A549 (cell line): ENCODE measurements around the gene NFIA. TPM values are rescaled to one million over a fixed set of nuclear protein-coding genes. Genes with fewer than 3 reads are reported as not detected.

Experiments
- ATAC-seq, 2 experiments: fragments of 200-7000 bp in 1 of 2; fragments of >200 bp in 1 of 2; cut with Nextera tagmentation in 1 of 2; cut with Tn5 transposase in 1 of 2; 3 replicates each; pipeline versions ENCODE4 v1.8.0 to v1.9.1; 2018 to 2020; ENCODE audit warnings: mild to moderate bottlenecking in 1 of 2, moderate library complexity in 1 of 2
- CTCF ChIA-PET: fragments of 300-600 bp; sonication (Branson Sonifier 250); formaldehyde crosslinking; extraction: SDS; loops from one replicate; lab custom pipeline; 2021; ENCODE audit warnings: antibody characterized with exemption, inconsistent platforms; lab: Yijun Ruan, JAX
- POLR2A ChIA-PET: fragments of 350-600 bp; formaldehyde crosslinking; extraction: SDS; loops from one replicate; lab custom pipeline; 2021; ENCODE audit warnings: antibody characterized with exemption, inconsistent platforms; lab: Yijun Ruan, JAX
- DNase-seq, 2 experiments: peaks; one replicate each; pipeline versions ENCODE4 v3.0.0 to v3.0.0-alpha.2; 2011 to 2016; ENCODE audit warnings: low read depth in 1 of 2, low spot score in 1 of 2
- FAIRE-seq: peaks from 2 replicates; lab custom pipeline; 2011; peaks lifted over from hg19 to GRCh38; lab: Jason Lieb, UNC
- H3K27ac ChIP-seq, 2 experiments: fragments of >200 bp; sonication (Bioruptor Twin); formaldehyde crosslinking; 3 replicates each; pipeline ENCODE4 v1.5.1; 2016 to 2017
- H3K4me1 ChIP-seq: fragments of >200 bp; sonication (Bioruptor Twin); formaldehyde crosslinking; 3 replicates; pipeline ENCODE4 v1.6.1; 2016
- H3K4me2 ChIP-seq: fragments of >200 bp; sonication (Bioruptor Twin); formaldehyde crosslinking; 3 replicates; pipeline ENCODE4 v1.6.1; 2016
- H3K4me3 ChIP-seq: fragments of >200 bp; sonication (Bioruptor Twin); formaldehyde crosslinking; 3 replicates; pipeline ENCODE4 v1.5.1; 2016
- H3K9me3 ChIP-seq: fragments of >200 bp; sonication (Bioruptor Twin); formaldehyde crosslinking; 3 replicates; pipeline ENCODE4 v1.6.1; 2016
- BHLHE40 ChIP-seq: IDR thresholded peaks from 2 replicates; pipeline ENCODE4 v1.6.1; 2012; ENCODE audit warnings: low read depth, low read length, inconsistent platforms
- CBX8 ChIP-seq: fragments of 200-600 bp; sonication (generic); IDR thresholded peaks from 2 replicates; pipeline ENCODE4 v1.6.1; 2016
- CHD2 ChIP-seq: fragments of 150-350 bp; IDR thresholded peaks from 2 replicates; pipeline ENCODE4 v1.6.1; 2014; ENCODE audit warnings: low read length; ENCODE audit not compliant: partially characterized antibody
- CHD4 ChIP-seq: fragments of 200-600 bp; sonication (generic); IDR thresholded peaks from 2 replicates; pipeline ENCODE4 v1.6.1; 2016; ENCODE audit warnings: antibody characterized with exemption, mild to moderate bottlenecking, borderline replicate concordance
- EHF ChIP-seq: fragments of 250-450 bp; sonication (Bioruptor Pico); IDR thresholded peaks from 2 replicates; pipeline ENCODE4 v1.5.0; 2020; ENCODE audit warnings: mild to moderate bottlenecking
- EP300 ChIP-seq, 2 experiments: fragments of >200 bp; sonication (Bioruptor Twin); formaldehyde crosslinking; IDR thresholded peaks; 2 replicates in 1 of 2; 3 replicates in 1 of 2; pipeline ENCODE4 v1.6.1; 2016 to 2017
- ESRRA ChIP-seq: fragments of 150-350 bp; IDR thresholded peaks from 2 replicates; pipeline ENCODE4 v1.6.1; 2014; ENCODE audit warnings: mild to moderate bottlenecking, low read length, borderline replicate concordance
- FOSL2 ChIP-seq, 2 experiments: fragments of 450-650 bp in 1 of 2; fragments of >200 bp in 1 of 2; sonication (Bioruptor Twin) in 1 of 2; formaldehyde crosslinking; IDR thresholded peaks; 2 replicates each; pipeline versions ENCODE4 v1.5.0 to v1.6.1; 2016 to 2020; ENCODE audit warnings: mild to moderate bottlenecking in 1 of 2, moderate library complexity in 1 of 2
- HES2 ChIP-seq: fragments of >200 bp; sonication (Bioruptor Twin); formaldehyde crosslinking; IDR thresholded peaks from 2 replicates; pipeline ENCODE4 v1.6.1; 2016
- HMGXB4 ChIP-seq: fragments of 250-450 bp; sonication (Bioruptor Pico); IDR thresholded peaks from 2 replicates; pipeline ENCODE4 v1.5.0; 2021; ENCODE audit warnings: mild to moderate bottlenecking, moderate library complexity, borderline replicate concordance
- JUN ChIP-seq, 2 experiments: fragments of >200 bp; sonication (Bioruptor Twin); formaldehyde crosslinking; IDR thresholded peaks; 2 replicates in 1 of 2; 3 replicates in 1 of 2; pipeline ENCODE4 v1.6.1; 2016 to 2017
- KDM5A ChIP-seq: fragments of 200-600 bp; sonication (generic); IDR thresholded peaks from 2 replicates; pipeline ENCODE4 v1.6.1; 2016; ENCODE audit warnings: antibody characterized with exemption, mild to moderate bottlenecking
- MAZ ChIP-seq: fragments of 150-350 bp; IDR thresholded peaks from 2 replicates; pipeline ENCODE4 v1.6.1; 2014; ENCODE audit warnings: antibody characterized with exemption, low read depth, low read length, borderline replicate concordance
- NFE2L2 ChIP-seq: fragments of 150-350 bp; conservative IDR thresholded peaks from 2 replicates; pipeline ENCODE4 v1.6.1; 2014; ENCODE audit warnings: low read length
- NPAS2 ChIP-seq: fragments of 250-450 bp; sonication (Bioruptor Pico); IDR thresholded peaks from 2 replicates; pipeline ENCODE4 v1.8.0; 2022; ENCODE audit warnings: mild to moderate bottlenecking, moderate library complexity, borderline replicate concordance
- PBX3 ChIP-seq: IDR thresholded peaks from 2 replicates; pipeline ENCODE4 v1.6.1; 2012
- POLR2A ChIP-seq: IDR thresholded peaks from 2 replicates; pipeline ENCODE4 v1.6.1; 2012; ENCODE audit warnings: mild to moderate bottlenecking, low read length
- POLR2AphosphoS2 ChIP-seq: conservative IDR thresholded peaks from 2 replicates; pipeline ENCODE4 v1.6.1; 2012; ENCODE audit warnings: low read length, improper control_type of control experiment, inconsistent platforms
- RAD21 ChIP-seq, 2 experiments: fragments of >200 bp in 1 of 2; sonication (Bioruptor Twin) in 1 of 2; formaldehyde crosslinking in 1 of 2; IDR thresholded peaks in 1 of 2; conservative IDR thresholded peaks in 1 of 2; 2 replicates in 1 of 2; 3 replicates in 1 of 2; pipeline ENCODE4 v1.6.1; 2012 to 2018; ENCODE audit warnings: inconsistent platforms in 1 of 2
- RARB ChIP-seq: fragments of 250-450 bp; sonication (Bioruptor Pico); IDR thresholded peaks from 2 replicates; pipeline ENCODE4 v1.8.0; 2021; ENCODE audit warnings: mild to moderate bottlenecking, moderate library complexity
- RCOR1 ChIP-seq: fragments of 150-350 bp; IDR thresholded peaks from 2 replicates; pipeline ENCODE4 v1.6.1; 2014; ENCODE audit warnings: antibody characterized with exemption, low read length, low read depth
- REST ChIP-seq: fragments of 200-600 bp; sonication (generic); IDR thresholded peaks from 2 replicates; pipeline ENCODE4 v1.6.1; 2016; ENCODE audit warnings: antibody characterized with exemption, mild to moderate bottlenecking, moderate library complexity
- RFX5 ChIP-seq: fragments of 450-650 bp; IDR thresholded peaks from 2 replicates; pipeline ENCODE4 v1.7.1; 2014; ENCODE audit warnings: antibody characterized with exemption, mild to moderate bottlenecking, moderate library complexity
- RNF2 ChIP-seq: fragments of 200-600 bp; sonication (generic); IDR thresholded peaks from 2 replicates; pipeline ENCODE4 v1.6.1; 2016; ENCODE audit warnings: low read depth, mild to moderate bottlenecking, antibody characterized with exemption, moderate library complexity, borderline replicate concordance
- ZFP36 ChIP-seq: fragments of 450-650 bp; IDR thresholded peaks from 2 replicates; pipeline ENCODE4 v1.6.1; 2014; ENCODE audit warnings: borderline replicate concordance; ENCODE audit not compliant: partially characterized antibody
- WGBS: methylation state at CpG from one replicate; pipeline ENCODE4 v1.1.6; 2017; ENCODE audit errors: missing lambda C conversion rate; 5-methylcytosine and 5-hydroxymethylcytosine counted together
- polyA plus RNA-seq, 4 experiments: library from polyadenylated mRNA; depleted of rRNA in 3 of 4; stranded (reverse); fragments of >200 nt; fragmentation: RNase III in 1 of 4; extraction: RNeasy Plus Mini Kit Qiagen cat#74134 plus additional on column Dnase treatment in 1 of 4; gene quantifications; 2 replicates in 3 of 4; 3 replicates in 1 of 4; pipeline ENCODE4 v1.2.3, GENCODE V29; 2011 to 2017
- TF ChIP-seq, protein P1 (sequence below): IDR thresholded peaks from 2 replicates; pipeline ENCODE4 v1.6.1; 2012
- TF ChIP-seq, protein P2 (sequence below): IDR thresholded peaks from 2 replicates; pipeline ENCODE4 v1.6.1; 2012; ENCODE audit warnings: low read depth, borderline replicate concordance
- TF ChIP-seq, protein P3 (sequence below): fragments of >200 bp; sonication (Bioruptor Twin); formaldehyde crosslinking; IDR thresholded peaks from 3 replicates; pipeline ENCODE4 v1.6.1; 2016

NFIA gene
- polyA plus RNA-seq, 2 of the 4 experiments (the other 2 are of a cell fraction), result 6.5 to 25.8 TPM

DNA sequence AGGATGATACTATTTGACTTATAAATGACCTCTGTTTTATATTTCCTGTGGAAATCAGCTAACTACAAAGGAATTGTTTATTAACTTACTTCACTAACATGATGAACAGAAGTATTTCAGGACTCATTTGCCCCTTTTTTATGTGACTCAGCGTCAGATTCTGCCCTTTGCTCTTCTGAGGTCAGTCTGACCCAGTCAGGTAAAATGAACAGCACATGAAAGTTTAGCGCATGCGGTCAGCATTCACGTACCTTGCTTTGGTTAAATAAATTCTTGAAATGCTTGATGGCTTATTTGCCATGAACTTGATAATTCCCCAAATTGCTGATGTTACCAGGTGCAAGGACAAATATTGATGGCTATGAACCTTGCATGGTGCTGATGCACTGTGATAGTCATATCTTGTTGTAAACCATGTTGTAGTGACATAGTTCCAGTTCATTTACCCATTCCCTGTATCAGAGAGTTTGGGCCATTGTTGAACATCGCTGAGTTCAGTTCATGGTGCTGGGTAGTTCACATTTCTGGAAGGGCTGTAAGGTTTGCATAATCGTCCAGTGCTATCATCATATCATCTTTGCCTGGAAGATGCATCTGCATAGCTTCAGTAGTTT is 133.4 kb downstream of the NFIA start:
- H3K4me1 ChIP-seq, result peaks cover 10% of the 10 kb centered on the region
- POLR2A ChIA-PET, result no interaction called here
- ATAC-seq (no peak), FAIRE-seq (no peak)
- CTCF ChIA-PET, result no interaction called here
- H3K27ac ChIP-seq, result no peak overlapping the region
- no peaks in the 10 kb centered on the region for H3K9me3 ChIP-seq
- TF ChIP-seq NFE2L2, result no peak
- TF ChIP-seq, protein P1, sequence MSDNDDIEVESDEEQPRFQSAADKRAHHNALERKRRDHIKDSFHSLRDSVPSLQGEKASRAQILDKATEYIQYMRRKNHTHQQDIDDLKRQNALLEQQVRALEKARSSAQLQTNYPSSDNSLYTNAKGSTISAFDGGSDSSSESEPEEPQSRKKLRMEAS, result no peak
- TF ChIP-seq HES2, result no peak
- TF ChIP-seq RFX5, result no peak
- no peak for TF ChIP-seq JUN (IDR thresholded peaks at IDR 0.05)
- no peak for TF ChIP-seq POLR2AphosphoS2
- TF ChIP-seq MAZ, result no peak
- no peak for TF ChIP-seq PBX3
- no peak for TF ChIP-seq HMGXB4 (CRISPR knock-in tag)
- TF ChIP-seq, protein P2, sequence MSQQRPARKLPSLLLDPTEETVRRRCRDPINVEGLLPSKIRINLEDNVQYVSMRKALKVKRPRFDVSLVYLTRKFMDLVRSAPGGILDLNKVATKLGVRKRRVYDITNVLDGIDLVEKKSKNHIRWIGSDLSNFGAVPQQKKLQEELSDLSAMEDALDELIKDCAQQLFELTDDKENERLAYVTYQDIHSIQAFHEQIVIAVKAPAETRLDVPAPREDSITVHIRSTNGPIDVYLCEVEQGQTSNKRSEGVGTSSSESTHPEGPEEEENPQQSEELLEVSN, result no peak
- TF ChIP-seq BHLHE40, result no peak
- TF ChIP-seq ESRRA, result no peak
- TF ChIP-seq RAD21 (conservative IDR thresholded peaks at IDR 0.05 in 1 of 2, IDR thresholded peaks at IDR 0.05 in 1 of 2), result no peak
- TF ChIP-seq CHD2, result no peak
- no peak for TF ChIP-seq EP300 (IDR thresholded peaks at IDR 0.05)
- TF ChIP-seq, all 56 proteins: peak for 0
- no peak overlapping the region for H3K4me2 ChIP-seq
- DNase-seq, result no peak
- no peak overlapping the region for H3K4me3 ChIP-seq
- 90% methylated on average over 6 of the region's 6 CpGs for WGBS

DNA sequence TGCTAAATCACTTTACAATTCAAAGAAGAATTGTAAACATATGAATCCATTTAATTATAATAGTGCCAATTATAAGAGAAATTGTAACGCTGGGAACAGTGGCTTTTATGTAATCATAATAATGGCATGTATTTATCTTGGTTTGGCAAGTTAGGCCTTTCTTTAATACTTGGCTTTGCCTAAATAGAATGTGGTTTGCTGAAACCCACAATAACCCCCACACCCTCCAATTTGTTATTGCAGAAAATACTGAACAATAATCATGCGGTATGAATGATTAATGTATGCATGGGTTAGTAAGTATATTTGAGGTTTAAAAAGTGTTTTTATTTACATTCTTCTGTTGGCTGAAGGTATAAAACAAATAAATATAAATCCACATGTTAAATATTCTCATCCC is 138.2 kb downstream of the NFIA start:
- H3K9me3 ChIP-seq, result no peaks in the 10 kb centered on the region
- H3K4me2 ChIP-seq, result no peak overlapping the region
- DNase-seq (no peak), ATAC-seq (no peak), FAIRE-seq (no peak)
- 70% methylated on average over 2 of the region's 2 CpGs for WGBS
- TF ChIP-seq NPAS2 (CRISPR knock-in tag) (no peak), EHF (no peak), ZFP36 (no peak), HES2 (no peak), JUN (IDR thresholded peaks at IDR 0.05) (no peak), POLR2A (no peak), RARB (CRISPR knock-in tag) (no peak), CHD4 (no peak), RCOR1 (no peak), RNF2 (no peak), KDM5A (no peak), FOSL2 (IDR thresholded peaks at IDR 0.05) (no peak), FOSL2 (CRISPR knock-in tag; IDR thresholded peaks at IDR 0.05) (no peak), REST (no peak), CBX8 (no peak), RFX5 (no peak)
- TF ChIP-seq, protein P3, sequence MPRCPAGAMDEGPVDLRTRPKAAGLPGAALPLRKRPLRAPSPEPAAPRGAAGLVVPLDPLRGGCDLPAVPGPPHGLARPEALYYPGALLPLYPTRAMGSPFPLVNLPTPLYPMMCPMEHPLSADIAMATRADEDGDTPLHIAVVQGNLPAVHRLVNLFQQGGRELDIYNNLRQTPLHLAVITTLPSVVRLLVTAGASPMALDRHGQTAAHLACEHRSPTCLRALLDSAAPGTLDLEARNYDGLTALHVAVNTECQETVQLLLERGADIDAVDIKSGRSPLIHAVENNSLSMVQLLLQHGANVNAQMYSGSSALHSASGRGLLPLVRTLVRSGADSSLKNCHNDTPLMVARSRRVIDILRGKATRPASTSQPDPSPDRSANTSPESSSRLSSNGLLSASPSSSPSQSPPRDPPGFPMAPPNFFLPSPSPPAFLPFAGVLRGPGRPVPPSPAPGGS, result no peak
- CTCF ChIA-PET, result no interaction called here
- H3K27ac ChIP-seq, result no peak overlapping the region
- H3K4me1 ChIP-seq, result peaks cover 40% of the 10 kb centered on the region; the same call in 2 of the 3 replicates
- POLR2A ChIA-PET, result interaction anchor here (0.6 kb wide), 1 partner anchor 138 kb away, joined by 3 read pairs; the partner anchor contains the start of gene NFIA
- H3K4me3 ChIP-seq, result no peak overlapping the region
